GM23248 (cell line): ENCODE data around the gene SYNPR. TPM values are rescaled to one million over a fixed set of nuclear protein-coding genes. Genes with fewer than 3 reads are reported as not detected.

Experiments used
- DNase-seq: peaks from one replicate; pipeline ENCODE4 v3.0.0-alpha.2; 2015
- H2AFZ ChIP-seq: fragments of 200-600 bp; sonication (generic); 2 replicates; pipeline ENCODE4 v1.6.1; 2016; ENCODE audit warnings: antibody characterized with exemption
- H3F3A ChIP-seq: fragments of 200-600 bp; sonication (generic); 2 replicates; pipeline ENCODE4 v1.6.1; 2016; ENCODE audit warnings: mild to moderate bottlenecking, antibody characterized with exemption, mixed run types; ENCODE audit not compliant: insufficient read depth
- H3K27ac ChIP-seq: fragments of 200-600 bp; sonication (generic); 2 replicates; pipeline ENCODE4 v1.5.1; 2016; ENCODE audit warnings: mild to moderate bottlenecking
- H3K27me3 ChIP-seq: fragments of 200-600 bp; sonication (generic); replicated peaks from 2 replicates; pipeline ENCODE4 v1.6.1; 2016; ENCODE audit warnings: mild to moderate bottlenecking; ENCODE audit not compliant: insufficient read depth
- H3K36me3 ChIP-seq: fragments of 200-600 bp; sonication (generic); 2 replicates; pipeline ENCODE4 v1.6.1; 2016; ENCODE audit warnings: low read depth, mild to moderate bottlenecking
- H3K4me1 ChIP-seq: fragments of 200-600 bp; sonication (generic); 2 replicates; pipeline ENCODE4 v1.6.1; 2016; ENCODE audit warnings: mild to moderate bottlenecking; ENCODE audit not compliant: insufficient read depth
- H3K4me2 ChIP-seq: fragments of 200-600 bp; sonication (generic); one replicate; pipeline ENCODE4 v1.6.1; 2016; ENCODE audit warnings: mild to moderate bottlenecking; ENCODE audit not compliant: unreplicated experiment
- H3K4me3 ChIP-seq: fragments of 200-600 bp; sonication (generic); 2 replicates; pipeline ENCODE4 v1.5.1; 2016; ENCODE audit warnings: mild to moderate bottlenecking
- H3K79me2 ChIP-seq: fragments of 200-600 bp; sonication (generic); 2 replicates; pipeline ENCODE4 v1.6.1; 2016; ENCODE audit warnings: mild to moderate bottlenecking; ENCODE audit not compliant: insufficient read depth
- H3K9ac ChIP-seq: fragments of 200-600 bp; sonication (generic); 2 replicates; pipeline ENCODE4 v1.6.1; 2016; ENCODE audit warnings: mild to moderate bottlenecking
- H3K9me2 ChIP-seq: fragments of 200-600 bp; sonication (generic); 2 replicates; pipeline ENCODE4 v1.6.1; 2016; ENCODE audit warnings: mixed run types, mild to moderate bottlenecking, moderate library complexity; ENCODE audit not compliant: insufficient read depth
- H3K9me3 ChIP-seq: fragments of 200-600 bp; sonication (generic); one replicate; pipeline ENCODE4 v1.6.1; 2017; ENCODE audit warnings: low read depth
- H4K20me1 ChIP-seq: fragments of 200-600 bp; sonication (generic); 2 replicates; pipeline ENCODE4 v1.6.0; 2016; ENCODE audit not compliant: insufficient read depth
- EZH2 ChIP-seq: fragments of 200-600 bp; sonication (generic); IDR thresholded peaks from 2 replicates; pipeline ENCODE4 v1.6.1; 2018; ENCODE audit warnings: antibody characterized with exemption, mild to moderate bottlenecking; ENCODE audit not compliant: insufficient read depth, poor library complexity, severe bottlenecking
- EZH2phosphoT487 ChIP-seq: fragments of 200-600 bp; sonication (generic); IDR thresholded peaks from 2 replicates; pipeline ENCODE4 v1.6.1; 2018; ENCODE audit warnings: antibody characterized with exemption, moderate library complexity, mild to moderate bottlenecking, low read depth; ENCODE audit not compliant: insufficient read depth
- WGBS, 2 experiments: methylation state at CpG; one replicate each; pipeline ENCODE4 v1.1.6; 2015 to 2017; ENCODE audit warnings: low lambda C conversion rate in 2 of 2, low coverage in 1 of 2; ENCODE audit errors: missing lambda C conversion rate in 2 of 2; 5-methylcytosine and 5-hydroxymethylcytosine counted together
- in situ Hi-C: fragments of 300-500 bp; cut with MboI; formaldehyde crosslinking; loops from 2 replicates; pipeline ENCODE4 v1.15.0; 2020
- polyA plus RNA-seq: library from polyadenylated mRNA; unstranded; fragments of >200 nt; fragmentation: Nextera tagmentation; extraction: Ambion mirVana; gene quantifications from 2 replicates; pipeline ENCODE4 v1.2.1, GENCODE V29; 2016
- total RNA-seq: library from RNA; depleted of rRNA; stranded (reverse); fragments of >200 nt; shearing (Covaris generic); gene quantifications from 2 replicates; pipeline ENCODE4 v1.2.3, GENCODE V29; 2014

Gene SYNPR
- total and polyA plus RNA-seq, 2 experiments from 2014 or later, result not detected

DNA sequence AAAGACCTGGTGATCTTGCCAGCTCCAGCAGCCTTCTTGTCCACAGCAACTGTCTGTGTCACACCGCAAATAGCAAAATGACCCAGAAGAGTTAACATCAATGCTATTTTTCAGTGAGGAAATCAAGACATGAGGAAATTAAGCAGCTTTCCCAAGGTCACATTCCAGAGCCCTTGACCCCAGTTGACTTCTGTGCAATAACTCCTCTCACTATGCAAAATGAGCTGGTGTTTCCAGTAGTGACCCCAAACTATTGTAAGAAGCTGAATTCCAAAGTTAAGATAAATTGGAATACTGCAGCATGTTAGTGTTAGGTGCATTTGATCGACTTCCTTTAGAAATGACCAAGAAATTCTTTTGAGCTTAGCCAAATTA is 201.5 kb downstream of the SYNPR start:
- H3K36me3 ChIP-seq, result no peaks in the 10 kb centered on the region
- 66 to 72% methylated on average over 2 of the region's 2 CpGs for WGBS, 2 experiments
- H3K27ac ChIP-seq, result no peak overlapping the region
- DNase-seq, result peak; percentile 2
- H3K4me2 ChIP-seq, result no peak overlapping the region
- no peaks in the 10 kb centered on the region for H4K20me1 ChIP-seq
- no peak for TF ChIP-seq EZH2phosphoT487
- TF ChIP-seq EZH2, result no peak
- no peak overlapping the region for H2AFZ ChIP-seq
- no peaks in the 10 kb centered on the region for H3K9me2 ChIP-seq
- no peak overlapping the region for H3K9ac ChIP-seq
- no peaks in the 10 kb centered on the region for H3K27me3 ChIP-seq
- H3K79me2 ChIP-seq, result no peaks in the 10 kb centered on the region
- in situ Hi-C loops, result no loop called here
- H3K4me3 ChIP-seq, result no peak overlapping the region
- no peaks in the 10 kb centered on the region for H3F3A ChIP-seq
- H3K4me1 ChIP-seq, result no peaks in the 10 kb centered on the region
- H3K9me3 ChIP-seq, result no peaks in the 10 kb centered on the region

DNA sequence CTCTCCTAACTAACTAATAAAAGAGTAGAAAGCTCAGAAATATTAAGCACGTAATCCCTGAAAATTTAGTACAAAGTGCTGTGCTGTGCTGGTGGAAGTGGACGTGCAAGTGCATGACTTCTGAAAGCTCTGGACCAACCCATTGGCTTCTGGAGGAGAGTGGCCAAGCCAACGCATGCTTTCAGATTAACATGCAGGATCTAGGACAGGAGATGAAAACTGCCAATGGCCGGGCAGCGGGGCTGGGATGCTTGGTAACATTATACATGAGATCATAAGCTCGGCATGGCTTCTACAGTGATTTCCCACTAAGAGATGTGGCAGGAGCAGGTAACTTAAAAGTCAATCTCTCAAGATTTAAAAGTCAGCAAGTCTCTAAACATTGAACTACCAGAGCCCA is 203.5 kb downstream of the SYNPR start:
- in situ Hi-C loops, result no loop called here
- TF ChIP-seq EZH2phosphoT487 (no peak), EZH2 (no peak)
- Histone ChIP-seq H3K9ac (no peak overlapping the region), H3K4me2 (no peak overlapping the region), H3K27ac (no peak overlapping the region), H3K79me2 (no peaks in the 10 kb centered on the region), H2AFZ (no peak overlapping the region), H3K36me3 (no peaks in the 10 kb centered on the region), H4K20me1 (no peaks in the 10 kb centered on the region), H3K27me3 (no peaks in the 10 kb centered on the region), H3K4me1 (no peaks in the 10 kb centered on the region), H3F3A (no peaks in the 10 kb centered on the region), H3K9me2 (no peaks in the 10 kb centered on the region), H3K9me3 (no peaks in the 10 kb centered on the region), H3K4me3 (no peak overlapping the region)
- 76 to 81% methylated on average over 6 of the region's 6 CpGs for WGBS, 2 experiments
- DNase-seq, result no peak

DNA sequence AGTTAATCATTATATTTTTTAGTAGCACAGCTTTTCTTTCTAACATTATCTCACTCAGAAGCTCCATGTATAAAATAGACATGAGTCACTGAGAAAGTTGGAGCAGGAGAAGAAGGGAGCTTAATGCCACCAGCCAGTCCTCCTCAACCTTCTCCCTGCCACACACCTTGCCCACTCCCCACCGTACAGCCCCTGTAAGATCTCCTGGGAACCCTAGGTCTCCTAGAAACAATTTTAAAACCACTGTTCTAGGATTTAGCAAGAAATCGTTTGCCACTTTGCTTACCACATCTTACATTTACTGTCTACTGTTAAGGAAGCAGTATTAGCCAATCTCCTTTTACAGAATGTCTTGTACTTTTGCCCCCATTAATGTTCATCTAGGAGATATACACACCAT is 204.2 kb downstream of the SYNPR start:
- no peak overlapping the region for H2AFZ ChIP-seq
- H3K4me2 ChIP-seq, result no peak overlapping the region
- H4K20me1 ChIP-seq, result no peaks in the 10 kb centered on the region
- no peaks in the 10 kb centered on the region for H3K9me2 ChIP-seq
- WGBS, 2 experiments, result 63 to 65% methylated on average over 2 of the region's 2 CpGs
- no peaks in the 10 kb centered on the region for H3K79me2 ChIP-seq
- in situ Hi-C loops, result no loop called here
- no peak for TF ChIP-seq EZH2
- TF ChIP-seq EZH2phosphoT487, result no peak
- H3K9ac ChIP-seq, result no peak overlapping the region
- no peaks in the 10 kb centered on the region for H3K9me3 ChIP-seq
- no peak overlapping the region for H3K27ac ChIP-seq
- H3K4me3 ChIP-seq, result no peak overlapping the region
- H3K36me3 ChIP-seq, result no peaks in the 10 kb centered on the region
- no peaks in the 10 kb centered on the region for H3K4me1 ChIP-seq
- no peak for DNase-seq
- no peaks in the 10 kb centered on the region for H3F3A ChIP-seq
- H3K27me3 ChIP-seq, result no peaks in the 10 kb centered on the region

DNA sequence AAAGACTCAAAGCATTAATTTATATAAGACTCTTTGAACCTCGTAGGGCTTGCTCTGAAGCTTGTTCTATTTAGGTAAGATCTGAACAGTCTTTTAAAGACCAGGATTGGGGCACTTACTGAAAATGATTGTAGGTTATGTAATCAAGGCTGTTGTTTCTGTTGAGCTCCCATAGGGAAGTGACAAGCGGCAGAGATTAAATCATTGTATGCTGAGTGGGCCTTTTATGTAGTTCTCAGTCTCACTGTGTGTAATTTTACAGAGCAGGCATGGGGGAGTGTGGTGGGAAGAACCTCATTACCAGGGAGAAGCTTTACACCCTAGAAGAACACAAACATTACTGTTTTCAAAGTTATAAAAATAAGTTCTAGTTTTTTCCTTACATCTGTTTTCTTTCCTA is 214.4 kb downstream of the SYNPR start:
- in situ Hi-C loops, result no loop called here
- Histone ChIP-seq H4K20me1 (no peaks in the 10 kb centered on the region), H3K9me3 (no peaks in the 10 kb centered on the region), H3K4me1 (no peaks in the 10 kb centered on the region), H3K79me2 (no peaks in the 10 kb centered on the region), H3K27me3 (no peaks in the 10 kb centered on the region), H3K4me2 (no peak overlapping the region), H3K4me3 (no peak overlapping the region), H3K36me3 (no peaks in the 10 kb centered on the region), H3K27ac (no peak overlapping the region), H2AFZ (no peak overlapping the region), H3F3A (no peaks in the 10 kb centered on the region), H3K9me2 (no peaks in the 10 kb centered on the region), H3K9ac (no peak overlapping the region)
- DNase-seq, result no peak
- TF ChIP-seq EZH2phosphoT487, result no peak
- no peak for TF ChIP-seq EZH2
- 41 to 53% methylated on average over 2 of the region's 2 CpGs for WGBS, 2 experiments

DNA sequence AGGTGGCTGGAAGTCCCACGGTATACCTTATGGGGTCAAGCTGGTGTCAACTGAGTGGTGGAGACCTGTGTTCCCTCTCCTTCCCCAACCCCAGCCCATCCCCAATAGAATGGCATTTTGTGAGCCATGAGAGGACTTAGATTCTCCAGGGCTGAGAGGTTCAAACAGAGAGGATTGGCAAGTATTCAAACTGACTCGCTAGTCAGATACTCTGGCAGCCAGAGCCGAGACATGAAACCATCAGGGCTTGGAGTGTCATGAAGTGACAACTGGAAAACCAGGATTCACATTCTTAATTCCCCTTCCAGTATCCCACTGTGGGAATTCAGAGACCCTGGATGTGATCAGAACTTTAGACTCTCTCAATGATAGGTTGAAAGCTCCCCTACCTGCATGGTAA is 215.0 kb downstream of the SYNPR start:
- no peaks in the 10 kb centered on the region for H4K20me1 ChIP-seq
- no peak overlapping the region for H3K27ac ChIP-seq
- H3K4me2 ChIP-seq, result no peak overlapping the region
- TF ChIP-seq EZH2phosphoT487, result no peak
- no peaks in the 10 kb centered on the region for H3K36me3 ChIP-seq
- no peak overlapping the region for H3K4me3 ChIP-seq
- no peaks in the 10 kb centered on the region for H3K9me3 ChIP-seq
- H3K27me3 ChIP-seq, result no peaks in the 10 kb centered on the region
- H3K4me1 ChIP-seq, result no peaks in the 10 kb centered on the region
- DNase-seq, result peak; percentile 46
- H2AFZ ChIP-seq, result no peak overlapping the region
- no peaks in the 10 kb centered on the region for H3F3A ChIP-seq
- no peaks in the 10 kb centered on the region for H3K79me2 ChIP-seq
- no peak overlapping the region for H3K9ac ChIP-seq
- H3K9me2 ChIP-seq, result no peaks in the 10 kb centered on the region
- 47 to 56% methylated on average over 3 of the region's 3 CpGs for WGBS, 2 experiments
- in situ Hi-C loops, result no loop called here
